DND-41 (cell line): ENCODE measurements around the gene ARRDC3.

Experiments
- ATAC-seq: fragments of 200-7000 bp; cut with Tn5 transposase; 3 replicates; pipeline ENCODE4 v1.9.1; 2021; ENCODE audit warnings: low read depth; ENCODE audit not compliant: insufficient read depth
- DNase-seq: peaks from one replicate; pipeline ENCODE4 v3.0.0-alpha.2; 2020
- H2AFZ ChIP-seq: 2 replicates; pipeline ENCODE4 v1.6.0; 2012; ENCODE audit warnings: low read depth, low read length
- H3K27ac ChIP-seq: 2 replicates; pipeline ENCODE4 v1.5.1; 2012; ENCODE audit warnings: low read length, inconsistent platforms
- H3K27me3 ChIP-seq: fragments of 200-600 bp; sonication (generic); 2 replicates; pipeline ENCODE4 v1.6.0; 2012; ENCODE audit warnings: low read length, mild to moderate bottlenecking, inconsistent platforms; ENCODE audit not compliant: insufficient read depth, poor library complexity
- H3K36me3 ChIP-seq: 2 replicates; pipeline ENCODE4 v1.5.1; 2012; ENCODE audit warnings: low read length, inconsistent platforms; ENCODE audit not compliant: insufficient read depth
- H3K4me1 ChIP-seq: 2 replicates; pipeline ENCODE4 v1.5.1; 2012; ENCODE audit warnings: mild to moderate bottlenecking, low read length; ENCODE audit not compliant: insufficient read depth
- H3K4me2 ChIP-seq: 2 replicates; pipeline ENCODE4 v1.6.0; 2012; ENCODE audit warnings: mild to moderate bottlenecking, moderate library complexity, low read length, inconsistent platforms; ENCODE audit not compliant: insufficient read depth
- H3K4me3 ChIP-seq, 2 experiments: fragments of 200-600 bp in 1 of 2; shearing (Covaris generic) in 1 of 2; 2 replicates each; pipeline ENCODE4 v1.5.1; 2012 to 2016; ENCODE audit warnings: inconsistent platforms in 2 of 2, low read length in 2 of 2, mild to moderate bottlenecking in 2 of 2, low read depth in 1 of 2, moderate library complexity in 1 of 2
- H3K79me2 ChIP-seq: 2 replicates; pipeline ENCODE4 v1.6.0; 2012; ENCODE audit warnings: low read length, inconsistent platforms; ENCODE audit not compliant: insufficient read depth
- H3K9ac ChIP-seq: 2 replicates; pipeline ENCODE4 v1.6.0; 2012; ENCODE audit warnings: low read depth, mild to moderate bottlenecking, inconsistent platforms, low read length, moderate library complexity
- H3K9me3 ChIP-seq: 2 replicates; pipeline ENCODE4 v1.5.1; 2012; ENCODE audit warnings: low read length, moderate library complexity, mild to moderate bottlenecking, inconsistent platforms; ENCODE audit not compliant: insufficient read depth, severe bottlenecking
- H4K20me1 ChIP-seq: 2 replicates; pipeline ENCODE4 v1.6.0; 2012; ENCODE audit warnings: low read length; ENCODE audit not compliant: insufficient read depth
- EZH2 ChIP-seq: IDR thresholded peaks from 3 replicates; pipeline ENCODE4 v1.6.1; 2012; ENCODE audit warnings: borderline replicate concordance, low read depth, mild to moderate bottlenecking, moderate library complexity, low read length, inconsistent platforms; ENCODE audit not compliant: severe bottlenecking
- TF ChIP-seq, protein P1 (sequence below): IDR thresholded peaks from 2 replicates; pipeline ENCODE4 v1.5.1; 2012; ENCODE audit warnings: borderline replicate concordance, low read length, moderate library complexity, mild to moderate bottlenecking; ENCODE audit not compliant: poor library complexity, severe bottlenecking; ENCODE audit errors: extremely low read depth

ARRDC3 gene

DNA sequence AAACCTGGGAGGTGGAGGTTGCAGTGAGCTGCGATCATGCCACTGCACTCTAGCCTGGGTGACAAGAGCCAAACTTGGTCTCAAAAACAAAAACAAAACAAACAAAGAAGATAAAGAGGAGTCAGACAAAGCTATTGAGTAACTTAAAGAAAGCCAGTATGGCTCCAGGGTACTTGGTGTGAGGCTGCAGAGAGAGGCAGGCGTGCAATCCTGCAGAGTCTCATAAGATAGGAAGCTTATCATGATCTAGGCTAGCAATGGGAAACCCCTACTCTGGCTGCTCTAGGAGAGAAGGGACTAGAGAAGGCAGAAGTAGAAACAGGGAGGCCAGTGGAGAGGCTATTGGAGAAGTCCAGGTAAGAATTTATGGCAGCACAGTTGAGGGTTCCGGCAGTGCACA is 42.0 kb downstream of the ARRDC3 start:
- Histone ChIP-seq H3K4me3 (no peak overlapping the region), H3K9me3 (no peaks in the 10 kb centered on the region), H4K20me1 (no peaks in the 10 kb centered on the region), H3K27ac (no peak overlapping the region), H3K4me2 (no peak overlapping the region), H3K36me3 (no peaks in the 10 kb centered on the region), H2AFZ (no peak overlapping the region), H3K27me3 (no peaks in the 10 kb centered on the region), H3K79me2 (no peaks in the 10 kb centered on the region), H3K4me1 (no peaks in the 10 kb centered on the region), H3K9ac (no peak overlapping the region)
- DNase-seq (no peak), ATAC-seq (no peak)
- no peak for TF ChIP-seq EZH2
- TF ChIP-seq, protein P1, sequence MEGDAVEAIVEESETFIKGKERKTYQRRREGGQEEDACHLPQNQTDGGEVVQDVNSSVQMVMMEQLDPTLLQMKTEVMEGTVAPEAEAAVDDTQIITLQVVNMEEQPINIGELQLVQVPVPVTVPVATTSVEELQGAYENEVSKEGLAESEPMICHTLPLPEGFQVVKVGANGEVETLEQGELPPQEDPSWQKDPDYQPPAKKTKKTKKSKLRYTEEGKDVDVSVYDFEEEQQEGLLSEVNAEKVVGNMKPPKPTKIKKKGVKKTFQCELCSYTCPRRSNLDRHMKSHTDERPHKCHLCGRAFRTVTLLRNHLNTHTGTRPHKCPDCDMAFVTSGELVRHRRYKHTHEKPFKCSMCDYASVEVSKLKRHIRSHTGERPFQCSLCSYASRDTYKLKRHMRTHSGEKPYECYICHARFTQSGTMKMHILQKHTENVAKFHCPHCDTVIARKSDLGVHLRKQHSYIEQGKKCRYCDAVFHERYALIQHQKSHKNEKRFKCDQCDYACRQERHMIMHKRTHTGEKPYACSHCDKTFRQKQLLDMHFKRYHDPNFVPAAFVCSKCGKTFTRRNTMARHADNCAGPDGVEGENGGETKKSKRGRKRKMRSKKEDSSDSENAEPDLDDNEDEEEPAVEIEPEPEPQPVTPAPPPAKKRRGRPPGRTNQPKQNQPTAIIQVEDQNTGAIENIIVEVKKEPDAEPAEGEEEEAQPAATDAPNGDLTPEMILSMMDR, result no peak

DNA sequence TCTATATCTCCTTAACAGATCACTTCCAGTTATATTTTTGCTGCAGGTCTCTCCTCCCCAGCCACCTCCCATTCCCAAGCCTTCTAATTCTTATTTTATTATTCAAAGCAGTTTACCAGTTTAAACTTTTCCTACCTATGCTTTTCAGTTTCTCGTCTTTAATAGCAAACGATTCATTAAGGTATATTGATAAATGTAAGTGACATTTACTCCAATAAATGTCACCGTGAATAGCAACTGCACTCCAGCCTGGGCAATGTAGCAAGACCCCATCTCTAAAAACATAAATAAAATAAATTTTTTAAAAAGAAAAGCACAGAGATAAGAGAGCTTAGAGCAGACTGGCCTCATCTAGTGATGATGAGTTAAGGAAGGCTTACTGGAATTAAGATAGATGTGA is 42.6 kb downstream of the ARRDC3 start:
- no peaks in the 10 kb centered on the region for H3K9me3 ChIP-seq
- H3K36me3 ChIP-seq, result no peaks in the 10 kb centered on the region
- no peaks in the 10 kb centered on the region for H4K20me1 ChIP-seq
- H3K79me2 ChIP-seq, result no peaks in the 10 kb centered on the region
- TF ChIP-seq EZH2, result no peak
- TF ChIP-seq, protein P1, result no peak
- no peak overlapping the region for H3K27ac ChIP-seq
- H3K9ac ChIP-seq, result no peak overlapping the region
- H2AFZ ChIP-seq, result no peak overlapping the region
- H3K4me2 ChIP-seq, result no peak overlapping the region
- no peak overlapping the region for H3K4me3 ChIP-seq
- no peaks in the 10 kb centered on the region for H3K4me1 ChIP-seq
- DNase-seq (no peak), ATAC-seq (no peak)
- H3K27me3 ChIP-seq, result no peaks in the 10 kb centered on the region

- H4K20me1 ChIP-seq, result no peaks in the 10 kb centered on the region
- TF ChIP-seq EZH2, result no peak
- TF ChIP-seq, protein P1, result no peak
- H3K27ac ChIP-seq, result no peak overlapping the region
- H3K27me3 ChIP-seq, result no peaks in the 10 kb centered on the region
- H3K4me2 ChIP-seq, result no peak overlapping the region
- no peak overlapping the region for H3K9ac ChIP-seq
- no peaks in the 10 kb centered on the region for H3K4me1 ChIP-seq
- DNase-seq, result no peak
- H2AFZ ChIP-seq, result no peak overlapping the region
- no peak overlapping the region for H3K4me3 ChIP-seq
- no peaks in the 10 kb centered on the region for H3K36me3 ChIP-seq
- H3K79me2 ChIP-seq, result no peaks in the 10 kb centered on the region
- H3K9me3 ChIP-seq, result no peaks in the 10 kb centered on the region
- no peak for ATAC-seq
These were observed 43.9 kb downstream of the ARRDC3 start for GRCh38 chr5:91339063-91339705.
